Measurements from ENCODE around the gene RIMS4.
"Not testable (repeated sequence)": the region's sequence is repeated elsewhere in the genome, so short reads cannot be mapped to it uniquely, and the experiment has no call there.

Gene RIMS4

GRCh38 chr20:44769481-44769863 lies 40.9 kb downstream of the RIMS4 start:
- Histone ChIP-seq H3K9me3 (no peaks in the 10 kb centered on the region), H3K4me3 (ENCODE audit: low read depth in 1 of 2, low read length in 1 of 2) (no peak overlapping the region), H3K4me1 (ENCODE audit: control insufficient read depth in 1 of 2, insufficient read depth in 1 of 2, low read depth in 1 of 2, low read length in 1 of 2) (no peaks in the 10 kb centered on the region), H3K36me3 (no peaks in the 10 kb centered on the region), H3K27ac (no peak overlapping the region), H3K27me3 (peaks cover 53% of the 10 kb centered on the region)
- no peak for TF ChIP-seq CTCF (IDR thresholded peaks at IDR 0.05)

- TF ChIP-seq CTCF (IDR thresholded peaks at IDR 0.05) = no peak
- H3K9me3 ChIP-seq = no peaks in the 10 kb centered on the region
- H3K4me3 ChIP-seq (ENCODE audit: low read depth in 1 of 2, low read length in 1 of 2) = no peak overlapping the region
- H3K27me3 ChIP-seq = peaks cover 53% of the 10 kb centered on the region
- H3K27ac ChIP-seq = no peak overlapping the region
- H3K36me3 ChIP-seq = no peaks in the 10 kb centered on the region
- H3K4me1 ChIP-seq (ENCODE audit: control insufficient read depth in 1 of 2, insufficient read depth in 1 of 2, low read depth in 1 of 2, low read length in 1 of 2) = no peaks in the 10 kb centered on the region
Measured at GRCh38 chr20:44768854-44769480, 41.4 kb downstream of the RIMS4 start.

GRCh38 chr20:44768256-44768655 lies 42.1 kb downstream of the RIMS4 start:
- Histone ChIP-seq H3K9me3 (no peaks in the 10 kb centered on the region), H3K4me3 (ENCODE audit: low read depth in 1 of 2, low read length in 1 of 2) (no peak overlapping the region), H3K27ac (no peak overlapping the region), H3K27me3 (peaks cover 53% of the 10 kb centered on the region), H3K36me3 (no peaks in the 10 kb centered on the region), H3K4me1 (ENCODE audit: control insufficient read depth in 1 of 2, insufficient read depth in 1 of 2, low read depth in 1 of 2, low read length in 1 of 2) (no peaks in the 10 kb centered on the region)
- no peak for TF ChIP-seq CTCF (IDR thresholded peaks at IDR 0.05)

- no peak for TF ChIP-seq CTCF (IDR thresholded peaks at IDR 0.05)
- Histone ChIP-seq H3K27me3 (peaks cover 39% of the 10 kb centered on the region), H3K36me3 (no peaks in the 10 kb centered on the region), H3K4me3 (ENCODE audit: low read depth in 1 of 2, low read length in 1 of 2) (no peak overlapping the region), H3K4me1 (ENCODE audit: control insufficient read depth in 1 of 2, insufficient read depth in 1 of 2, low read depth in 1 of 2, low read length in 1 of 2) (no peaks in the 10 kb centered on the region), H3K9me3 (no peaks in the 10 kb centered on the region), H3K27ac (no peak overlapping the region)
Measured at GRCh38 chr20:44765701-44766347, 44.5 kb downstream of the RIMS4 start.

- no peak overlapping the region for H3K4me3 ChIP-seq (ENCODE audit: low read depth in 1 of 2, low read length in 1 of 2)
- TF ChIP-seq CTCF (IDR thresholded peaks at IDR 0.05) = no peak
Measured at GRCh38 chr20:44765091-44765490, 45.3 kb downstream of the RIMS4 start.

GRCh38 chr20:44763798-44764197 lies 46.5 kb downstream of the RIMS4 start:
- H3K4me3 ChIP-seq (ENCODE audit: low read depth in 1 of 2, low read length in 1 of 2); H3K36me3 ChIP-seq; H3K4me1 ChIP-seq (ENCODE audit: control insufficient read depth in 1 of 2, insufficient read depth in 1 of 2, low read depth in 1 of 2, low read length in 1 of 2); H3K27ac ChIP-seq; H3K9me3 ChIP-seq: not testable (repeated sequence)
- H3K27me3 ChIP-seq = peaks cover 28% of the 10 kb centered on the region

More at GRCh38 chr20:44765091-44765490, 45.3 kb downstream of the RIMS4 start:
- Histone ChIP-seq H3K36me3 (no peaks in the 10 kb centered on the region), H3K27me3 (peaks cover 36% of the 10 kb centered on the region), H3K27ac (no peak overlapping the region), H3K9me3 (no peaks in the 10 kb centered on the region), H3K4me1 (ENCODE audit: control insufficient read depth in 1 of 2, insufficient read depth in 1 of 2, low read depth in 1 of 2, low read length in 1 of 2) (no peaks in the 10 kb centered on the region)
